Right lobe of liver (tissue), 6 donors: Measurements from ENCODE around the gene D2HGDH. TPM values are rescaled to one million over a fixed set of nuclear protein-coding genes. Genes with fewer than 3 reads are reported as not detected.

ENCODE experiments used
- ATAC-seq, 4 donors: fragments of 200-7000 bp; cut with Tn5 transposase; one replicate each; pipeline ENCODE4 v1.9.1; 2020; ENCODE audit warnings: mild to moderate bottlenecking in 4 of 4, moderate library complexity in 4 of 4
- DNase-seq, 3 donors: peaks; one replicate each; pipeline ENCODE4 v3.0.0-alpha.2; 2020
- H3K27ac ChIP-seq, 3 donors: fragments of 200-600 bp; one replicate each; pipeline ENCODE4 v1.8.0; 2022
- H3K27me3 ChIP-seq, 2 donors: fragments of 200-600 bp; one replicate each; pipeline ENCODE4 v1.8.0; 2022
- H3K36me3 ChIP-seq, 4 donors: fragments of 200-600 bp; sonication (generic) in 1 of 4; one replicate each; pipeline versions ENCODE4 v1.5.1 to v1.8.0; 2017 to 2022; ENCODE audit warnings: control low read depth in 1 of 4
- H3K4me1 ChIP-seq, 4 donors: fragments of 200-600 bp; sonication (generic) in 1 of 4; one replicate each; pipeline versions ENCODE4 v1.5.1 to v1.8.0; 2017 to 2022; ENCODE audit warnings: control low read depth in 1 of 4
- H3K4me3 ChIP-seq, 3 donors: fragments of 200-600 bp; one replicate each; pipeline ENCODE4 v1.8.0; 2022
- H3K9me3 ChIP-seq, 4 donors: fragments of 200-600 bp; sonication (generic) in 1 of 4; one replicate each; pipeline versions ENCODE4 v1.5.1 to v1.8.0; 2017 to 2022; ENCODE audit warnings: control low read depth in 1 of 4
- CTCF ChIP-seq, 4 donors: fragments of 200-600 bp in 3 of 4; fragments of 450-650 bp in 1 of 4; IDR thresholded peaks; one replicate each; pipeline versions ENCODE4 v1.5.1 to v1.8.0; 2016 to 2022; ENCODE audit warnings: antibody characterized with exemption in 4 of 4, mild to moderate bottlenecking in 2 of 4
- POLR2A ChIP-seq: fragments of 450-650 bp; IDR thresholded peaks from one replicate; pipeline ENCODE4 v1.6.1; 2017; ENCODE audit warnings: antibody characterized with exemption, mild to moderate bottlenecking
- WGBS: methylation state at CpG from one replicate; pipeline ENCODE4 v1.1.6; 2018; ENCODE audit warnings: low coverage, low lambda C conversion rate; ENCODE audit not compliant: insufficient coverage; ENCODE audit errors: missing lambda C conversion rate; 5-methylcytosine and 5-hydroxymethylcytosine counted together
- intact Hi-C, 2 donors: fragments of 100-400 bp; cut with DNase I; formaldehyde crosslinking; loops; one replicate each; pipeline versions ENCODE4 v1.11.2 to v1.14.1; 2022
- total RNA-seq, 6 experiments: library from RNA; depleted of rRNA in 2 of 6; stranded (reverse); fragments of >200 nt in 2 of 6; fragmentation: NEBNext Ultra II Directional in 3 of 6; extraction: Animal tissue kit (Norgen Biotek cat#: 25700) in 3 of 6; gene quantifications; one replicate each; pipeline versions ENCODE4 v1.1.0 to v1.2.4, GENCODE V29; 2016 to 2023
- donor health status: DM: no; HTN: yes; CAD: no.
- donor health status: DM: no; HTN: no; CAD: no.
- donor health status: DM: no; HTN: no; CAD: no.
- donor health status: DM: no; HTN: yes; CAD: no.
- donor health status: DM: no; HTN: yes; CAD: no.

Gene D2HGDH
- total RNA-seq, 6 experiments from 2014 or later = 18.9 to 38.6 (median 25.9) TPM

GRCh38 chr2:241745276-241745675 is 10.8 kb downstream of the D2HGDH start:
- Histone ChIP-seq H3K27me3 (no peaks in the 10 kb centered on the region), H3K4me3 (no peak overlapping the region), H3K36me3 (peaks cover 0 to 21% (median 0%) of the 10 kb centered on the region in 4 donors), H3K9me3 (no peaks in the 10 kb centered on the region), H3K4me1 (peaks cover 0 to 20% (median 0%) of the 10 kb centered on the region in 4 donors), H3K27ac (no peak overlapping the region)
- intact Hi-C loops = no loop called here
- ATAC-seq = no peak
- no peak for TF ChIP-seq POLR2A
- 93% methylated on average over 13 of the region's 13 CpGs for WGBS
- DNase-seq = no peak

- 89% methylated on average over 4 of the region's 4 CpGs for WGBS
- H3K27me3 ChIP-seq = no peaks in the 10 kb centered on the region
- H3K9me3 ChIP-seq = no peaks in the 10 kb centered on the region
- peaks cover 0 to 21% (median under 1%) of the 10 kb centered on the region in 4 donors for H3K36me3 ChIP-seq
- DNase-seq (no peak), ATAC-seq (no peak)
- H3K4me3 ChIP-seq = no peak overlapping the region
- no peak overlapping the region for H3K27ac ChIP-seq
- peaks cover 0 to 15% (median 0%) of the 10 kb centered on the region in 4 donors for H3K4me1 ChIP-seq
- intact Hi-C loops = no loop called here
- no peak for TF ChIP-seq POLR2A
- TF ChIP-seq CTCF (IDR thresholded peaks at IDR 0.05) = no peak
These were observed 11.7 kb downstream of the D2HGDH start for GRCh38 chr2:241746084-241746483.

GRCh38 chr2:241748468-241749256 is 14.2 kb downstream of the D2HGDH start:
- intact Hi-C loops = no loop called here
- WGBS = 82% methylated on average over 21 of the region's 32 CpGs

GRCh38 chr2:241750076-241750840 is 15.8 kb downstream of the D2HGDH start:
- H3K27ac ChIP-seq = no peak overlapping the region
- WGBS = 53% methylated on average over 10 of the region's 22 CpGs
- ATAC-seq = peak in 2 of 4 donors; percentile 11 to 29
- H3K27me3 ChIP-seq = no peaks in the 10 kb centered on the region
- TF ChIP-seq POLR2A = no peak
- no peak for TF ChIP-seq CTCF (IDR thresholded peaks at IDR 0.05)
- peaks cover 0 to 18% (median 3%) of the 10 kb centered on the region in 4 donors for H3K36me3 ChIP-seq
- intact Hi-C loops = no loop called here
- H3K4me3 ChIP-seq = no peak overlapping the region
- no peaks in the 10 kb centered on the region for H3K9me3 ChIP-seq
- no peak for DNase-seq
- H3K4me1 ChIP-seq = no peaks in the 10 kb centered on the region

More at GRCh38 chr2:241748468-241749256, 14.2 kb downstream of the D2HGDH start:
- H3K4me1 ChIP-seq = peaks cover 0 to 11% (median 0%) of the 10 kb centered on the region in 4 donors
- H3K36me3 ChIP-seq = peaks cover 0 to 21% (median 3%) of the 10 kb centered on the region in 4 donors
- TF ChIP-seq POLR2A (no peak), CTCF (IDR thresholded peaks at IDR 0.05) (no peak)
- H3K27me3 ChIP-seq = no peaks in the 10 kb centered on the region
- H3K9me3 ChIP-seq = no peaks in the 10 kb centered on the region
- ATAC-seq (no peak), DNase-seq (no peak)
- H3K4me3 ChIP-seq = no peak overlapping the region
- H3K27ac ChIP-seq = no peak overlapping the region

GRCh38 chr2:241751152-241751551 is 16.7 kb downstream of the D2HGDH start:
- TF ChIP-seq POLR2A (no peak), CTCF (IDR thresholded peaks at IDR 0.05) (no peak)
- DNase-seq (no peak), ATAC-seq (no peak)
- Histone ChIP-seq H3K27ac (no peak overlapping the region), H3K27me3 (no peaks in the 10 kb centered on the region), H3K36me3 (peaks cover 0 to 14% (median 5%) of the 10 kb centered on the region in 4 donors), H3K9me3 (no peaks in the 10 kb centered on the region), H3K4me3 (no peak overlapping the region), H3K4me1 (no peaks in the 10 kb centered on the region)
- WGBS = 61% methylated on average over 5 of the region's 15 CpGs
- intact Hi-C loops = no loop called here
